ENCODE results near the gene AGRN.
"Not testable (repeated sequence)": the region's sequence is repeated elsewhere in the genome, so short reads cannot be mapped to it uniquely, and the experiment has no call there.

Gene AGRN

DNA sequence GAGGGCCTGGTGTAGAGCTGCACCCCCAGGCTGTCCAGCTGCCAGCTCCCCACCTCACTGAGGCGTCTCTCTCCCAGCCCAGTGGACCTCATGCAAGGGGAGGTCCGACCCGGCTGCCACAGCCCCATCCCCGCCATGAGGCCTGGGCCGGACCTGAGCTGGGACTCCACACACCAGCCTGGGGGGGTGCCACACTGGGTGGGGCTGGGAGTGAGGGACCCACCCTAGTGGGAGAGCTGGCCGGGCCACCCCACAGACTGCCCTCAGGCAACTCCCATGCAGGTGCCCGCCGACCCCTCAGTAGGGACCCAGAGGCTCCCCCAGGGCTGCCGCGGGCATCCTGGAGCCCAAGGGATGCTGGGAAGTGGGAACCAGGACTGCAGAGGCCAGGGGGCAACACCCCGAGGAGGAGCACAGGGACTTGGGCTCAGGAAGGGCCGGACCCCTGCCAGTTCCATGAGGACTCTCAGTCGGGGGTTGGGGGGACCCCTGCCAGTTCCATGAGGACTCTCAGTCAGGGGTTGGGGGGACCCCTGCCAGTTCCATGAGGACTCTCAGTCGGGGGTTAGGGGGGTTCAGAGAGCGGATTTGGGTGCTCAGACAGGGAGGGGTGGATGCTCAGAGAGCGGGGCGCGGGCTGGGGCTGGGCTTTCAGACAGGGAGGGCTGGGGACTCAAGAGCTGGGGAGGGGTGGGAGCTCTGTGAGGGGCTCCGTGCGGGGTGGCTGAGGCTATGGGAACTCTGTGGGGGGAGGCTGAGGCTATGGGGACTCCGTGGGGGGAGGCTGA lies 55.4 kb downstream of the AGRN start:
- Histone ChIP-seq H3K9ac (ENCODE audit: low read length) (no peak overlapping the region), H3K79me2 (ENCODE audit: control insufficient read depth, insufficient read depth, low read length, poor library complexity) (peaks cover 6% of the 10 kb centered on the region), H3K18ac (ENCODE audit: low read length) (no peak overlapping the region), H3K36me3 (ENCODE audit: control insufficient read depth in 1 of 2, insufficient read depth in 2 of 2, low read length in 2 of 2) (no peaks in the 10 kb centered on the region), H3K4me2 (ENCODE audit: low read length) (no peak overlapping the region), H2BK12ac (ENCODE audit: low read length) (peak overlapping the region; percentile 16), H3K4me3 (ENCODE audit: low read depth, low read length) (no peak overlapping the region), H2BK5ac (ENCODE audit: low read depth, low read length, poor library complexity) (no peak overlapping the region), H4K12ac (ENCODE audit: low read depth, low read length) (no peak overlapping the region), H2AK5ac (ENCODE audit: low read length) (no peak overlapping the region), H3K4ac (ENCODE audit: low read depth, low read length) (no peak overlapping the region), H3K79me1 (ENCODE audit: low read length) (peaks cover 26% of the 10 kb centered on the region), H3K14ac (ENCODE audit: low read length) (no peak overlapping the region), H4K8ac (ENCODE audit: low read depth, low read length) (no peak overlapping the region), H3K27ac (ENCODE audit: low read depth, low read length) (no peak overlapping the region), H3K23ac (ENCODE audit: low read length) (no peak overlapping the region), H2BK120ac (ENCODE audit: insufficient read depth, low read length, poor library complexity) (no peak overlapping the region), H3K27me3 (ENCODE audit: insufficient read depth, low read length) (no peaks in the 10 kb centered on the region), H3K4me1 (ENCODE audit: control insufficient read depth in 1 of 2, insufficient read depth in 2 of 2, low read length in 2 of 2) (peaks cover 31 to 37% of the 10 kb centered on the region in 2 experiments), H3K9me3 (ENCODE audit: insufficient read depth, low read depth, low read length) (peaks cover 2% of the 10 kb centered on the region), H2AFZ (ENCODE audit: insufficient read depth, low read length, poor library complexity) (no peak overlapping the region), H4K91ac (ENCODE audit: low read depth, low read length) (peak overlapping the region; percentile 80)
- WGBS (ENCODE audit: extremely low coverage, insufficient coverage, insufficient read length) = no CpG with 5 or more reads among the region's 21 CpGs
- DNase-seq = no peak

GRCh38 chr1:1077396-1077795 lies 57.5 kb downstream of the AGRN start:
- H3K4me3 ChIP-seq (ENCODE audit: low read depth, low read length); H4K8ac ChIP-seq (ENCODE audit: low read depth, low read length); H3K4ac ChIP-seq (ENCODE audit: low read depth, low read length); H3K79me2 ChIP-seq (ENCODE audit: control insufficient read depth, insufficient read depth, low read length, poor library complexity); H3K4me2 ChIP-seq (ENCODE audit: low read length); H2AK5ac ChIP-seq (ENCODE audit: low read length); H3K27me3 ChIP-seq (ENCODE audit: insufficient read depth, low read length); H4K12ac ChIP-seq (ENCODE audit: low read depth, low read length); H2AFZ ChIP-seq (ENCODE audit: insufficient read depth, low read length, poor library complexity); H3K18ac ChIP-seq (ENCODE audit: low read length); H2BK5ac ChIP-seq (ENCODE audit: low read depth, low read length, poor library complexity); H2BK120ac ChIP-seq (ENCODE audit: insufficient read depth, low read length, poor library complexity); H3K27ac ChIP-seq (ENCODE audit: low read depth, low read length); H3K23ac ChIP-seq (ENCODE audit: low read length); DNase-seq; H2BK12ac ChIP-seq (ENCODE audit: low read length); H3K9ac ChIP-seq (ENCODE audit: low read length); H3K9me3 ChIP-seq (ENCODE audit: insufficient read depth, low read depth, low read length); H3K36me3 ChIP-seq (ENCODE audit: control insufficient read depth in 1 of 2, insufficient read depth in 2 of 2, low read length in 2 of 2); H3K14ac ChIP-seq (ENCODE audit: low read length); H4K91ac ChIP-seq (ENCODE audit: low read depth, low read length): not testable (repeated sequence)
- Histone ChIP-seq H3K4me1 (ENCODE audit: control insufficient read depth in 1 of 2, insufficient read depth in 2 of 2, low read length in 2 of 2) (peaks cover 30 to 35% of the 10 kb centered on the region in 2 experiments), H3K79me1 (ENCODE audit: low read length) (peaks cover 28% of the 10 kb centered on the region)
- WGBS (ENCODE audit: extremely low coverage, insufficient coverage, insufficient read length) = no CpG with 5 or more reads among the region's 21 CpGs

- Histone ChIP-seq H2BK5ac (ENCODE audit: low read depth, low read length, poor library complexity) (peak overlapping the region; percentile 98), H3K4me1 (ENCODE audit: control insufficient read depth in 1 of 2, insufficient read depth in 2 of 2, low read length in 2 of 2) (peaks cover 16 to 17% of the 10 kb centered on the region in 2 experiments), H3K18ac (ENCODE audit: low read length) (peak overlapping the region; percentile 99), H2AFZ (ENCODE audit: insufficient read depth, low read length, poor library complexity) (peak overlapping the region; percentile 82), H3K14ac (ENCODE audit: low read length) (peak overlapping the region; percentile 98), H3K9ac (ENCODE audit: low read length) (no peak overlapping the region), H2BK12ac (ENCODE audit: low read length) (peak overlapping the region; percentile 96), H3K27ac (ENCODE audit: low read depth, low read length) (peak overlapping the region; percentile 100), H3K4me2 (ENCODE audit: low read length) (peak overlapping the region; percentile 48), H2BK120ac (ENCODE audit: insufficient read depth, low read length, poor library complexity) (peak overlapping the region; percentile 98), H3K9me3 (ENCODE audit: insufficient read depth, low read depth, low read length) (no peaks in the 10 kb centered on the region), H3K79me2 (ENCODE audit: control insufficient read depth, insufficient read depth, low read length, poor library complexity) (peaks cover 10% of the 10 kb centered on the region), H2AK5ac (ENCODE audit: low read length) (peak overlapping the region; percentile 99), H4K8ac (ENCODE audit: low read depth, low read length) (peak overlapping the region; percentile 88), H3K79me1 (ENCODE audit: low read length) (peaks cover 18% of the 10 kb centered on the region), H3K4ac (ENCODE audit: low read depth, low read length) (peak overlapping the region; percentile 81), H3K4me3 (ENCODE audit: low read depth, low read length) (peak overlapping the region; percentile 52), H3K36me3 (ENCODE audit: control insufficient read depth in 1 of 2, insufficient read depth in 2 of 2, low read length in 2 of 2) (peaks cover 3 to 11% of the 10 kb centered on the region in 2 experiments), H3K23ac (ENCODE audit: low read length) (no peak overlapping the region), H4K12ac (ENCODE audit: low read depth, low read length) (peak overlapping the region; percentile 63), H4K91ac (ENCODE audit: low read depth, low read length) (peak overlapping the region; percentile 99), H3K27me3 (ENCODE audit: insufficient read depth, low read length) (no peaks in the 10 kb centered on the region)
- no CpG with 5 or more reads among the region's 38 CpGs for WGBS (ENCODE audit: extremely low coverage, insufficient coverage, insufficient read length)
- DNase-seq = peak; percentile 99
Observed at GRCh38 chr1:1079408-1080121, 59.6 kb downstream of the AGRN start.

DNA sequence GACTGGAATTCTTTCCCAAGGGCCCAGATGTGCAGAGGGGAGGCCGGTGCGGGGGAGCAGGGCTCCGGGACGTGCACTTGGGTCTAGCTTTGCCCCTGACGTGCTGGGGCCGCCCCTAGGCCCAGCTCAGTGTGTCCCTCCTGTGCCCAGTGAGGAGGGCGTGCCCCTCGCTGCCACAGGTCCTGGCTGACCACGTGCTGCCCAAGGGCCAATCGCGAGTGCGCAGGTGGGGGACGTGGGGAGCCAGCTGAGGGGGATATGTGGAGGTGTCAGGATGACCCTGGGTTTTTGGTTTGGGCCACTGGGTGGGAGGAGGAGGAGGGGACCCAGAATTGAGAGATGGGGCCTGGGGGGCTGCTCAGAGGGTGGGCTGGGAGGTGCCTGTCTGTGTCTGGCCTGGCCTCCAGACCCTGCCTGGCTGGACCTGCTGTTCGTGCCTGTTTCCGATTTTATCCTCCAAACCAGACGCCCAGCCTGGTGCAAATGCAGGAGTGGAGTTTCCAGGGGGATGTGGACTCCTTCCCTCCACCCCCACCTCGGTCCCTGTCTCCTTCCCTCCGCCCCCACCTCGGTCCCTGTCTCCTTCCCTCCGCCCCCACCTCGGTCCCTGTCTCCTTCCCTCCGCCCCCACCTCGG lies 60.3 kb downstream of the AGRN start:
- no peak overlapping the region for H3K9ac ChIP-seq (ENCODE audit: low read length)
- H4K8ac ChIP-seq (ENCODE audit: low read depth, low read length) = peak overlapping the region; percentile 88
- peak overlapping the region; percentile 99 for H4K91ac ChIP-seq (ENCODE audit: low read depth, low read length)
- peak overlapping the region; percentile 52 for H3K4me3 ChIP-seq (ENCODE audit: low read depth, low read length)
- H3K27ac ChIP-seq (ENCODE audit: low read depth, low read length) = peak overlapping the region; percentile 100
- peak overlapping the region; percentile 63 for H4K12ac ChIP-seq (ENCODE audit: low read depth, low read length)
- no peaks in the 10 kb centered on the region for H3K27me3 ChIP-seq (ENCODE audit: insufficient read depth, low read length)
- no peaks in the 10 kb centered on the region for H3K9me3 ChIP-seq (ENCODE audit: insufficient read depth, low read depth, low read length)
- peak overlapping the region; percentile 98 for H2BK5ac ChIP-seq (ENCODE audit: low read depth, low read length, poor library complexity)
- peaks cover 14 to 15% of the 10 kb centered on the region in 2 experiments for H3K4me1 ChIP-seq (ENCODE audit: control insufficient read depth in 1 of 2, insufficient read depth in 2 of 2, low read length in 2 of 2)
- H3K4me2 ChIP-seq (ENCODE audit: low read length) = peak overlapping the region; percentile 48
- H3K14ac ChIP-seq (ENCODE audit: low read length) = peak overlapping the region; percentile 98
- peak overlapping the region; percentile 81 for H3K4ac ChIP-seq (ENCODE audit: low read depth, low read length)
- H3K79me1 ChIP-seq (ENCODE audit: low read length) = peaks cover 18% of the 10 kb centered on the region
- H3K36me3 ChIP-seq (ENCODE audit: control insufficient read depth in 1 of 2, insufficient read depth in 2 of 2, low read length in 2 of 2) = peaks cover 3 to 14% of the 10 kb centered on the region in 2 experiments
- peaks cover 10% of the 10 kb centered on the region for H3K79me2 ChIP-seq (ENCODE audit: control insufficient read depth, insufficient read depth, low read length, poor library complexity)
- peak overlapping the region; percentile 98 for H2BK120ac ChIP-seq (ENCODE audit: insufficient read depth, low read length, poor library complexity)
- DNase-seq = peak in 1 of 2 donors; percentile 60
- peak overlapping the region; percentile 82 for H2AFZ ChIP-seq (ENCODE audit: insufficient read depth, low read length, poor library complexity)
- H2BK12ac ChIP-seq (ENCODE audit: low read length) = peak overlapping the region; percentile 96
- H2AK5ac ChIP-seq (ENCODE audit: low read length) = peak overlapping the region; percentile 99
- H3K23ac ChIP-seq (ENCODE audit: low read length) = no peak overlapping the region
- WGBS (ENCODE audit: extremely low coverage, insufficient coverage, insufficient read length) = no CpG with 5 or more reads among the region's 23 CpGs
- H3K18ac ChIP-seq (ENCODE audit: low read length) = peak overlapping the region; percentile 99

All from trophoblast cell (in vitro differentiated cells and primary cell).